ENCODE results near the gene ADGRB2.

- no peak for TF ChIP-seq CTCF (conservative IDR thresholded peaks at IDR 0.05; ENCODE audit: low read depth, low read length)
- no peak for TF ChIP-seq ELK1 (IDR thresholded peaks at IDR 0.05; ENCODE audit: borderline replicate concordance, low read depth, low read length)
- TF ChIP-seq CEBPB (IDR thresholded peaks at IDR 0.05; ENCODE audit: low read depth, low read length), result no peak
- TF ChIP-seq POLR2A (IDR thresholded peaks at IDR 0.05; ENCODE audit: low read depth, low read length), result no peak
- TF ChIP-seq USF2 (IDR thresholded peaks at IDR 0.05; ENCODE audit: low read depth, low read length), result no peak
- TF ChIP-seq RAD21 (IDR thresholded peaks at IDR 0.05; ENCODE audit: low read length), result no peak
- TF ChIP-seq MXI1 (IDR thresholded peaks at IDR 0.05; ENCODE audit: borderline replicate concordance, low read depth, low read length), result no peak
- TF ChIP-seq SMC3 (IDR thresholded peaks at IDR 0.05; ENCODE audit: low read depth, low read length), result no peak
- TF ChIP-seq RCOR1 (IDR thresholded peaks at IDR 0.05; ENCODE audit: insufficient replicate concordance, low read length), result no peak
These were observed 17.1 kb upstream of the ADGRB2 start for GRCh38 chr1:31781138-31781755.

All from IMR-90 (cell line).